IPS-NIHi7 (cell line): ENCODE data around the gene NET1.

Experiments used
- DNase-seq: peaks from one replicate; pipeline ENCODE4 v3.0.0; 2012; ENCODE audit warnings: mixed read lengths; ENCODE audit errors: extremely low spot score

NET1 gene

GRCh38 chr10:5485290-5485689 is 72.9 kb downstream of the NET1 start:
- no peak for DNase-seq

DNA sequence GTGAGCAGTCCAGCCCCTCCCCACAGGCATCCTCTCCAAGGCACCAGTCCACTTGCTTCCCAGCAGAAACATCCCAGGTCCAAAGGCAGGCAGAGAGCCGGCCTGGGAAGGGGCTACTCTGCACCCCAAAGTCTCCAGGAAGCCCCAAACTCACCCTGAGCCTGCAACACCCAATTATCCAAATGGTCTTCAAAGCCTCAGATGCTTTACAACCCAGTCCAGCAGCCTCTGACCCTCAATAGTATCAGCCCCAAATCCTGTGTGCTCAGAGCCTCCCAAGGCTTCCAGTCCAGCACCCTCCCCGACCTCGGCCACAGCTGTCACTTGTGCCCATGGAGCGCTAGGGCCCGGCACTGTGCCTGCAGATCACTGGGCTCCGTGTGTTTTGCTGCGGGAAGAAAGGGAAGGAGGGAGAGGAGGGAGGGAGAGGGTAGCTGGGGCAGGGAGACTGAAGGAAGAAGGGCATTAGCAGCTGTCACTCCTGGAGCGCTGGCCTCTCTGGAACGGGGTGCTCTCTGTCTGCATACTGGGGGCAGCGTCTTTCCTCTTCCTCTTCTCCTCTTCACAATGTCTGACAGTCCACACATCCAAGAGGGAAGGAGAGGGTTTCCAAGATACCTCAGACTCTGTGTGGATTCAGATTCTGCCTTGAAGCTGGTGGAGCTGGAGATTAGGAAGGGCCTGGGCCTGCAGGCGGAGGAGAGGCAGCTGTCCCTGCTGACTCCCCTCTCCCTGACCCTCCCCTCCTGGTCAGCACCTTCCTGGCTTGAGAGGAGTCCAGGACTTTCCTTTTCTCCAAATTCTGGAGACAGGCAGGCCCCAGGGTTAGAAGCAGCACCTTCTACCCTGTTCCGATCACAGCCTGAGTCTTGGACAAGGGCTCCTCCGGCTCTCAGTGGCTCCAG is 73.8 kb downstream of the NET1 start:
- no peak for DNase-seq

- DNase-seq: no peak
Observed at GRCh38 chr10:5486853-5487235, 74.5 kb downstream of the NET1 start.

DNA sequence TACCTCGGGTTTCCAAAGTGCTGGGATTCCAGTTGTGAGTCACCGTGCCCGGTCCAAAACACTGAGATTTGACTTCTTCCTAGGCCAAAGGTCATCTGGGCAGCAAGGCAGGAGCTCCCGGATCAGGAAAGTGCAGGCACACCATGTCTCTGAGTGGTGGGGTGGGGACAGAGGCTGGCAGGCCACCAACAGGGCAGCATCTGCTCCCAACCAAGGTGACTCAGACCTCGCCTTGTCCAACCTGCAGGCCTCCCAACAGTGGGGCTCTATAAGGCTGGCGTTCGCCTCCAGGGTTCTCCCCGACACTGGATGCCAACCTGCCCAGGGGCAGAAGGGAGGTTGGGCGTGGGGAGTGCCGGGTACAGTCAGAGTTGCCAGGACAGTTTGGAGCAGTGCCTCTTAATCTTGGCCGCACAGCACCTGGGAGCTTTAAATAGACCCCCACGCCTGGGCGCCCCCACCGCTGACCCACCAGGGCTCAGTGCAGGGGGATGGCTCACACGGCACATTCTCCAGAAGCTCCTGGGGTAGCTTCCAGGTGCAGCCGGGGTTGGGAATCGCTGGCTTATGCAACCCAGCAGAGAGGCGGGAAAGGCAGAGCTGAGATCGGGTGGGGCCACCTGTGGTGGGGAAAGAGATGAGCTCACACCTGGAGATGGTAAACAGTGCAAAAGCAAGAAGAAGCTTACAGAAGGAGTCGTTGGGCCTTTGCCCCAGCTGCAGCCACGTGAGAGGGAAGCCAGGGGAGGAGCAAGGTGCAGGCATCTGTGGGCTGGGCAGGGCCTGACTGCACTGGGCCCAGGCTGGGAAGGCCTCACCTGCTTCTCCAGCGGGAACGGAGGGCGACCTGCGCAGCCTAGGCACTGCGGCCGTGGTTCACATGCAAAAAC is 76.2 kb downstream of the NET1 start:
- peak; percentile 53 for DNase-seq

DNA sequence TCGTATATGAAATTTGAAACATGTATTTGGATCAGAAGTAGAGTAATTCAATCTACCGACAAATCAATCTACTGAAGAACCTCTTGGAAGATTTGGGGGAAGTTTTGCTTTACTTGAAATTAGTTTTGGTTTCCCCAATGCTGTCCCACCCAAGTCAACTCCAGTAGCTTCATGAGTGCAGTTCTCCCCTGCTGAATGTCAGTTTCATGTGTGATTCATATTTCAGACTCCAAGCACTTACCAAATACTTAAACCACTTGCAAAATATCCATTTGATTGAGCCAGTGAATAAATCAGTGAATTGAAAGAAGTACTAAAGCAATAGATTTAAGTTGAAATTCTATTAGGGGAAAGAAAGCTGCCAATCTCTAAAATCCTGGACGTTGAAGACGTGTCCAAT is 77.7 kb downstream of the NET1 start:
- no peak for DNase-seq

GRCh38 chr10:5490698-5491464 is 78.5 kb downstream of the NET1 start:
- DNase-seq: no peak

GRCh38 chr10:5491477-5491876 is 79.1 kb downstream of the NET1 start:
- DNase-seq: no peak

DNA sequence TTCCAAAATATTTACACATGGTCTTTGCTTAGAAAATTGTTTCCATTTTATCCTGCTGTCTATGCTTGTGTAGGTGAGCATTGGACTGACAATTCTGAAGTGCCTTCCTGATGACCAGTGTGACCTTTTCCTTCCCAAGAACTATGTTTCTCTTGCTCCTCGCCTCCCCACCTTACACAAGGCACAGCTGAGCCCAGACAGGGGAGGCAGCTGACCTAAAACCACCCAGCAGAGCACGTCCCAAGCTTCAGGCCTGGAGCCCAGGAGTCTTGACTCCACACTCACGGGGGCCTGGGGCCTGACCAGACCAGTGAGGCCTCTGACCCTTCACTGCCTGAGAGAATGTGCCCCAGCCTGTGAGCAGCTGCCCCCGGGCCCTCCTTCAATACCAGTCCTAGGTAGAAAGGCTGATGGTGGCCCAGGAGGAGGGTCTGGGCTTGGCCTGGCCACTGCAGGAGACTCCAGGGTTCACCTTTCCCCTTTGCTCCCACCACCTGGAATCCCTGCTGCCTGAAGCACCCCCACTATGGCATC is 80.0 kb downstream of the NET1 start:
- DNase-seq: no peak

DNA sequence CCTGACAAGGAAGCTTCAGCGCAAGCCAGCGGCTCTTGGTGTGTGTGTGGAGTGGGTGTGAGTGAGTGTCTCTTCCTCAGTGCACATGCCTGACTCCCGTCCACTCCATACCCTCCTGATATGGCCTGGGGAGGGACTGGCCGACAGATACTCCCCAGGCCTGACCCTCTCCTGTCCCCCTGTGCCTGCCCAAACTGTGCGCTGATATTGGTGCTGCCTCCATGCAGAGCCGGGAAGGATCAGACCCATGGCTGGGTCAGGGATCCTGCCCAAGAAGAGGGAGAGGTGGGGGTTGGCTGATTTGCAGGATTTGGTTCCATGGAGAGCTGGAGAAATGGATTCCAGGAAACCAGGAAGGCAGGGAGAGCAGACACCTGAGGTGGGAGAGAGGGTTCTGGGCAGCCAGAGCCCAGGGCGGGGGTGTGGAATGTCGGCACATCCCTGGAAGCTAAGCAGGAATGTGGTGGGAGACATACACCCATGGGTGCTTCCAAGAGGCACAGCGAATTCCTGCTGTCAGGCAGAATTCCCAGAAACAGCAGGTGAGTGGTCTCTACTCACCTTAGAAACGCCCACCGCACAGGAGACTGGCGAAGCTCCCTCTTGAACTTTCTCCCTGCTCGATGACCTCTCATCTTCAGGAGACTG is 80.7 kb downstream of the NET1 start:
- DNase-seq: no peak

- no peak for DNase-seq
Observed at GRCh38 chr10:5493691-5494090, 81.3 kb downstream of the NET1 start.

DNA sequence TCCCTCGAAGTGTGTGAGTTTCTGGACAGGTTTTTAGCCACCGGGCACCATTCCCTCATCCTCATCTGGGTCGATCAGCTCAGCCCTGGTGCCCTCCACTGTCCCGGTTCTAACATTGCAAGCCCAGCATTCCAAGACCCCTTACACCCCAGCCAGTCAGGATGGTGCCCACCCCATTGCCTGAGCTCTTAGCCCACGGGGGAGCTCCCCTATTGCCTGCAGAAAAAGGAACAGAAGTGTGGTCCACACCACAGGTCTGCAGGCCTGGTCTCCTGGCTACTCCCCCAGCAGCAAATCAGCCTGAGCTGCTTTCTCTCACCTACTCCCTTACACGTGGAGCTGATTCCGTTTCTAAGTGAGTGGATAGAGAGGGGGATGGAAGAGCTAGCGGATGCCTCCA is 82.3 kb downstream of the NET1 start:
- DNase-seq: no peak

DNA sequence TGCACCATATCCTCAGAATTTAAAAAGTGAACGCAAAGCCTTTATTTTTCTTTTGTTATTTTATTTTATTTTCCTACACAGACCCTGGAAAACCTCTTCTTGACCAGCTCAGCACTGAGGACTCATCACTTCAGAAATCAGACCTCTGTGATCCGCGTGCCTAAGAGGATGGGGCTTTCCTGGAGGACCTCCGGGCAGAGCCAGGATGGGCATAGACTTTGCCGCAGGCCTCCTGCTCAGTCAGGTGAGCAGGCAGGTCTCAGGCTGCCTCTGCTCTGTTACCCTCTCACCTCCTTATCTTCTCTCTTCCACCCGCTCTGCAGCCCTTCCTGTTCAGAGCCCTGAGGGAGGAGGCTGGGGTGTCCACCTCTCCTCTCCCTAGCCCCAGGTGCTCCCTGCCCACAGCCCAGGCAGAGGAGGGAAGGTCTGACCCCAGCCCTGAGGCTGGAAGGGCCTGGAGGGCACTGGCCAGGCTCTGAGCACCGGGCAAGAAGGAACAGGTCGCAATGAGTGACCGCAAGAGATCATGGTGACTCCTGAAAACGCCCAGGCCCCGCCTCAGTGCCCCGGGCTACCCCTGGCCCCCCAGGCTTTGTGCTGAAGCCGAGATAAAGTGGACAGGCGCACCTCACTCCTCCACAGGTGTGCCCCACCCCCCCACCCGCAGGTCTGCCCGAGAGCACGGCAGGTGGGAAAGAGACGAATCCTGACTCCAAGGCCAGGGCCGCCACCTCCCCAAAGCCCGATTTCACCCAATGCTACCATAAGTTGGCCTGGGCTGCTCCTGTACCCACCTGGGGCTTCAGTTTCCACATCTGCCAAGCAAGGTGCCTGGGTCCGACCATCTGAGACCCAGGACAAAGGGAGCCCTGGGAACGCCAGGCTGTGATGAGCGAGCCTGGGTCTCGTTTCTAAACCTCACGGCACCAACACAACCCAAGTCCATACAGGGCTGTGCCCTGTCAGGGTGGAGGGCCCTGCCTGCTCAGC is 84.2 kb downstream of the NET1 start:
- no peak for DNase-seq

GRCh38 chr10:5497289-5497688 is 84.9 kb downstream of the NET1 start:
- DNase-seq: no peak

- DNase-seq: no peak
Observed at GRCh38 chr10:5497948-5498730, 85.8 kb downstream of the NET1 start.

GRCh38 chr10:5498791-5499492 is 86.6 kb downstream of the NET1 start:
- DNase-seq: no peak

GRCh38 chr10:5499493-5500140 is 87.3 kb downstream of the NET1 start, which contains the start of gene CALML5:
TSS of gene CALML5 (minus strand) at chr10:5499570. CDS start at chr10:5499438, 132 bp downstream.
- no peak for DNase-seq

DNA sequence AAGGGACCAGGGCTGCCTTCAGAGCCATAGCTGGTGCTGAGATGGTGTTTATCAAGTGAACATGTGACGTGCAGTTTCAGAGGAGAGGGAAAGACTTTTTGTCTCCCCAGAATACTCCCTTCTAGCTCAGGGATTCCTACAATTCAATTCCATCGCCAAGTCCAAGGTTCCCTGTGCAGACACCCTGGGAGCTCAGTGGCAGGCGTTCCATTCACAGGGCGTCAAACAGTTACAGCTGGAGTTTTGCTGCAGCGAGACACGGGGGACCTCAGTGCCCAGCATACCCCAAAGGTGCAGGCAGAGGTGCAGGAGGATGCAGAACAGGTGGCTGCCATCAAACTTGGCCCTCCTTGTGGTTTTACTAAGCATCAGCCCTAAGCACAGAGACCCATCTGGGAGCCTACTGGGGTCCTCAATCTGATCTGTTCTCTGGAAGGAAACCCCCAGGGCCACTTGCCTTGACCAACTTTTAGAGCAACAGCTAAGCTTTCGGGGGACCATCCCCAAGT is 87.9 kb downstream of the NET1 start:
- DNase-seq: no peak

DNA sequence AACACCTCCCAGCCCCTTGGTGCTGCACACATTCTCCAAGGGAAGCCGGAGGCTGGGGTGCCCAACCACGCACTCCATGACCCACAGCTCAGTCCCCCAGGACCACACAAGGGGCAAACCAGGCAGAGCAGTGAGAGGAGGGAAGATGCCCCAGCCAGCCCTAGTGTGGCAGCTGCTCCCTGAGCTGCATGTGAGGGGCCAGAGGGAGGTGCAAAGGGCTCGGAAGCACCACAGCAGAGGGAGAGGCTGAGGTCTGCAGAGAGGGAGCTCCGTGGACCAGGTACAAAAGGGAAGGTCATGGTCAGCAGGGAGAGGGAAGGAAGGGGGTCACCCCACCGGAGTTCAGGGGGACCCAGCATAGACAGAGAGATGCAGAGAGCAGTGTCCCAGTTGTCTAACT is 88.6 kb downstream of the NET1 start:
- no peak for DNase-seq
